Measurements from ENCODE around the gene EDEM1.
"Not testable (repeated sequence)": the region's sequence is repeated elsewhere in the genome, so short reads cannot be mapped to it uniquely, and the experiment has no call there.

Gene EDEM1

DNA sequence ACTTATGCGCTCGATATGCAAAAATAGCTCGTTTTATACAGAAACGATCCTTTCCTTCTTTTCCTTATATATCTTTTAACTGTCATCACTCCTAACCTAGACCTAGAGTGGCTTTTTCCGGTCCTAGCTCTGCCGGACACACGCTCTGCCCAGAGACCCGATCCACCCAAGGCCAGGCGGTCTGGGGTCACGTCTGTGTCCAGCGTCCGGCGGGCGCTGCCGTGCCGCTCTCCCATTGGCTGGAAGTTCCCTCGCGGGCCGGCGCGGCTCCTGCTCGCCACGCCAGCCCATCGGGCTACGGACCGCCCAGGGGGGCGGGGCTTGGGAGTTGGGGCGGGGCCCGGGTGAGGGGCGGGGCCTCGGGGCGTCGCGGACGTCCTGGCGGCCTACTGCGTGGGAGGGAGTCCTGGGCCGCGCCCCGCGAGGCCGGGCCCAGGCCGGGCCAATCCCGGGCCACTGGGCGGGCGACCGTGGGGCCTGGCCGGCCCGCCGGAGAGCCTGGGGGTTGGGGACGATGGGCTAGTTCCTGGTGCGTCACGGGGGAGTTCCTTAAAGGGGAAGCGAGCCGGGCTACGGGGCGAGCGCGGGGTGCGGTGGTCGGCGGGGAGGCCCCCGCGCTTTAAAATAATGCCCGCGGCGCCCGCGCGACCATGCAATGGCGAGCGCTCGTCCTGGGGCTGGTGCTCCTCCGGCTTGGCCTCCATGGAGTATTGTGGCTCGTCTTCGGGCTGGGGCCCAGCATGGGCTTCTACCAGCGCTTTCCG, at the start of gene EDEM1:
EDEM1 (plus strand) TSS at position 552 of the 764 bp plus-strand sequence; CDS start at position 651, 99 bp downstream.
- DNase-seq (ENCODE audit: low read depth) = peak; percentile 59

DNA sequence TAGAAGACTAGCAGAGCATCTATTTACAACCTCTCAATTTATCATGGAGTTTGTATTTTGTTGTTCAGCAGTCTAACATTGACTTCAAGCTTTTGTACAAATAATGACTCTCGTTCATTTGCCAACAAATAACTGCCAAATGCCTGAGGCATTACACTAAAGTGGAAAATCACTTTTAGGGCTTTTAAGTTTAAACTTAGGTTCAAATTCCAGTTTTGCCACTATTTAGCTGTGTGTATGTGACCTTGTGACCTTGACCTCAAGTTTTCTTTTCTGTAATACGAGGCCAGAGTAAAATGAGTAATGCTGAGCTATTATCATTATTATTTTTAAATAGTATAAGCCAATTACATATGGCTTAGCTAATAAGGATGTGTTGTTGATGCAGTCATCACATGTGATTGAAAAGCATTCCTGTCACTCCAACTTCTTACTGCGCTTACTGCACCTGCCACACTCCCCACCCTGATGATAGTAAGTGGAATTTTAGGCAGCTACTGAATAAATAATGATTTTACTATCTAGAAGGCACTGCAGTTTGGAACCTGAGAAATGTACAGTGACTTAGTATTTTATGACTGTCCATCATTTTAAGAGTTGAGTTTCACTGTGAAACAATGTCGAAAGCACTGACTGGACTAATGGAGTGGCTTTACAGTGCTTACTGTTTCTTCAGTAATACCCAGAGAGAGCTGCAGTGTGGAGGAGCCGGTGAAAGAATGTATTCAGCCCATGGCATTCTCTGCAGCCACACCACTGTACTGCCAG, 49.1 kb upstream of the EDEM1 start:
- no peak for DNase-seq (ENCODE audit: low read depth)

DNA sequence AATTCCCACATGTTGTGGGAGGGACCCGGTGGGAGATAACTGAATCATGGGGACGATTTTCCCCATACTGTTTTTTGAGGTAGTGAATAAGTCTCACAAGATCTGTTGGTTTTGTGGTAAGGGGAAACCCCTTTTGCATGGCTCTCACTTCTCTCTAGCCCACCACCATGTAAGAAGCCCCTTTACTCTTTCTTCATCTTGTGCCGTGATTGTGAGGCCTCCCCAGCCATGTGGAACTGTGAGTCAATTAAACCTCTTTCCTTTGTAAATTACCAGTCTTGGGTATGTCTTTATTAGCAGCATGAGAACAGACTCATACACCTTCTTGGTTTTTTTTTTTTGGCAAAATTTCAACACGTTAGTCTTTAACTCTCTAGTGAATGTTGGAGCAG, 47.3 kb upstream of the EDEM1 start:
- DNase-seq (ENCODE audit: low read depth) = no peak

DNA sequence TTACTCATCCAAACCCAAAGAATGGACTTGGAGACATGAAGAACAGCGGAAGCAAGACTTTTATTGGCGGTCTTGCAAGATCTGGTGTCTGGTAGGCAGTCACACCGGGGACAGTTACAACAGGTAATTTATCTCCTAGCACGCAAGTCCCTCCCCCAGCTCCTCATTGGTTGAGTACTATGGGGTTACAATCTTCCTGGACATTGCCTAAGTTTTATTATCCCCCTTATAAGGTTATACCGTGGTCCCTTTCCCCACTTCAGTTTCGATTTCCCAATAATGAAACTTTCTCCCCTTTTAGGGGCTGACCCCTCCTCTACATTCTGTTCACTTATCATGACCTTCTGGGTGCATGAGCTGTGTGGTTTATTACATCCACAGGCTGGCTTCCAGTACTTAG, 46.7 kb upstream of the EDEM1 start:
- DNase-seq (ENCODE audit: low read depth) = no peak

DNA sequence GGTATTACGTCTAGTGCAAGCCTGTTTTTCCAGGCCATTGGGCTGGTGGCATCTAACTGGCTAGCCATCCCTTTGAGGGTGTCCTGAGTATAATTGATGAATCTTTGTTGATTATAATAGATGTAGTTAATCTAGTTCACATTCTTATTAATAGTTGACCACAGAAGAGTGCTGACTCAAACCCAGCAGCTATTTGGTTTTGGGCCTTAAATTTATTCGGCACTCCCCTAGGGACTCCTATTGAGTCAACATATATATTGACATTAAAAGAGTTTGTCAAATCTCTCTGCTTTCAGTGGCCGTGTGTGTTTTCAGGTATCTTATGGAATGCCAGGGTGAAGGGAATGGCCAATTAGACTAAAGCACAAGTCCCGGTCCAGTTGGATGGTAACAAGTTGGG, 45.7 kb upstream of the EDEM1 start:
- DNase-seq (ENCODE audit: low read depth) = no peak

DNA sequence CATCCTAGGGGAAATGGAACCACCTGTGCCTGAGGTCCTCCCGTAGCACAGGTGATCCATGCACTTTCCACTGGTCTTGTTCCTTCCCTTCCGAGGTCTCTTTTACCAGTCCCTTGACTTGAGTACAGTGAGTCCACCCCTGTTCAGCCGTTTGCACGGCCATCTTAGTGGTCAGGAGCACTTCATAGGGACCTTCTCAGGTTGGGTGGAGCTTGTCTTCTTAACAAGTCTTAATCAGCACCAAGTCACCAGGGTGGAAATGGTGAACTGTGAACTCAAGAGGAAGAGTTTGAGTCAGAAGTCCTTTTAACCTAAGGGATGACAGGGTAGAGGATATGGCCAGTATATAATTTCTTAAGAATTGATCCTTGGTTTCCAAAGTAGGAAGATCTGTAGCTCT, 44.0 kb upstream of the EDEM1 start:
- DNase-seq (ENCODE audit: low read depth) = no peak

DNA sequence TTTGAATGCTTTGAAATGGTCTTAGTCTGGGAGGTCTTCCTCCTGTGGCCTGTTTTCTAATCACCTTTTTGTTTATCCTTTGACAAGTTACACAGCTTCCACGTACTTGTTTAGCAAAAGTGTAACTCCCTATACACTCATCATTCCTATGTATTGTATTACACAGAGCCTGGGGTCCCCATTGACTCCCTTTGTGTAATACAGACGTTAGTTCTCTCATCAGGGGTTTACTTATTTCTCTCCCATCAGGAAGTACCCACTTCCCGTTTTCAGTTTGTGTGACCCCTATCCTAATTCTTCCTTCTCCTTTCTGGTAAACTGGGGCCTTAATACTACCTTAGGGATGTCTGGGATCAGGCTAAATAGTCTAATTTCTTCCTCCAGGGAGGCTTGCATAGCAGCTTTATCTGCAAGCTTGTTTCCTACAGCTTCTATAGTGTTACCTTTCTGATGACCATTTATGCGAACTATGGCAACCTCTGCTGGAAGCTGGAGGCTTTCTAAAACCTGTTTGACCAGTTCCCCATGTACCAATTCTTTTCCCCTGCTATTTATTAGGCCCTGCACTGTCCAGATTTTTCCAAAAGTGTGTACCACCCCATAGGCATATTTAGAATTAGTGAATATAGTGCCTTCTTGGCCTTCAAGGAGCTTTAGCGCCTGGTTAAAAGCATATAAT, 43.1 kb upstream of the EDEM1 start:
- DNase-seq (ENCODE audit: low read depth) = no peak

DNA sequence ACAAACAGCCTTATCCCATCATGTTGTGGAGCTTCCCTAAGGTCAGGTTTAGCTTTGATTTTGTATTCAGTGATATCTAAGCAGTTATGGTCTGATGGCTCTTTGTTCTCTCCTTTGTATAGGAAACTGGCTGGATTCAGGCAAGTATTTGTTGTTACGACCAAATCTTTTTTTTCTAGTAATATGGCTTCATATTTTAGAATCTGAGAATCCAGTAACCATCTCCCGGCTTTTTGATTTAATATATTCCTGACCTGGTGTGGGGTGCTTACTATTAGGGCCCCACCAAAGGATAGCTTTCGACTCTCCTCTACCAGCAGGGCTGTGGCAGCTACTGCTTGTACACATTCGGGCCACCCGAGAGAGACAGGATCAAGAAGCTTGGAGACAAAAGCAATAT, 42.4 kb upstream of the EDEM1 start:
- no peak for DNase-seq (ENCODE audit: low read depth)

DNA sequence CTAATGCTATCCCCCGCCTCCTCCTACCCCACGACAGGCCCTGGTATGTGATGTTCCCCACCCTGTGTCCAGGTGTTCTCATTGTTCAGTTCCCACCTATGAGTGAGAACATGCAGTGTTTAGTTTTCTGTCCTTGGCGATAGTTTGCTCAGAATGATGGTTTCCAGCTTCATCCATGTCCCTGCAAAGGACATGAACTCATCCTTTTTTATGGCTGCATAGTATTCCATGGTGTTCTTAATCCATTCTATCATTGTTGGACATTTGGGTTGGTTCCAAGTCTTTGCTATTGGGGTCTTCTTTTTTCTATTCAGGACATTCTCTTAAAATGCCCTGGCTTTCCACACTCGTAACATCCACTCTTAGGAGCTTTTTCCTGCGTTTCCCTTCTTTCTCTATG, 40.4 kb upstream of the EDEM1 start:
- DNase-seq (ENCODE audit: low read depth) = not testable (repeated sequence)

DNA sequence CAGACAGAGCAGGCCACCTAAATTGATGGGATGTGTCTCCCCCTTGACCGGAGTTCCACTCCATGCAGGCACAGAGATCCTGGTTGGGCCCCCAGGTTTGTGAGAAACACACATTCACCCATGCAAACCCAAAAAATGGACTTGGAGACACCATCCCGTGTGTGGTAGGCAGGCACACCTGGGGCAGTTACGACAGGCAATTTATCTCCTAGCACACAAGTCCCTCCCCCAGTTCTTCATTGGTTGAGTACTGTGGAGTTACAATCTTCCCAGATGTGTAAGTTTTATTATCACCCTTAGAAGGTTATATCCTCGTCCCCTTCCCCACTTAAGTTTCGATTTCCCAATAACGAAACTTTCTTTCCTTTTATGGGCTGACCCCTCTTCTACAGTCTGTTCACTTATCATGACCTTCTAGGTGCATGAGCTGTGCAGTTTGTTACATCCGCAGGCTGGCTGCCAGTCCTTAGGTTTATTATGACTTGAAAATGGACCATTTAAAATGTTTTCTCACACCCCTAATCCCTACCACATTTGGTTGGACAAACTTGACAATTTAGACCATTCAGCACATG, 38.1 kb upstream of the EDEM1 start:
- no peak for DNase-seq (ENCODE audit: low read depth)

DNA sequence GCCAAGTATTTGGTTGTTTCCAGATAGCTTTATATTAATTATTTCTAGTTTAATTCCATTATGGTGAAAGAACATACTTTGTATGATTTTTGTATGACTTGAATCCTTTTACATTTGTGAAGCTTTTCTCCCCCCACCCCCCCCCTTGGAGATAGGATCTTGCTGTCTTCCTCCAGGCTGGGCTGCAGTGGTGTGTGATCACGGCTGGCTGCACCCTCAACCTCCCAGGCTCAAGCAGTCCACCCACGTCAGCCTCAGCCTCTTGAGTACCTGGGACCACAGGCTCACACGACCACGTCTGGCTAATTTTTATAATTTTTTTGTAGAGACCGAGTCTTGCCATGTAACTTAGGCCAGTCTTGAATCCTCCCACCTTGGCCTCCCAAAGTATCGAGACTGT, 35.9 kb upstream of the EDEM1 start:
- DNase-seq (ENCODE audit: low read depth) = no peak

DNA sequence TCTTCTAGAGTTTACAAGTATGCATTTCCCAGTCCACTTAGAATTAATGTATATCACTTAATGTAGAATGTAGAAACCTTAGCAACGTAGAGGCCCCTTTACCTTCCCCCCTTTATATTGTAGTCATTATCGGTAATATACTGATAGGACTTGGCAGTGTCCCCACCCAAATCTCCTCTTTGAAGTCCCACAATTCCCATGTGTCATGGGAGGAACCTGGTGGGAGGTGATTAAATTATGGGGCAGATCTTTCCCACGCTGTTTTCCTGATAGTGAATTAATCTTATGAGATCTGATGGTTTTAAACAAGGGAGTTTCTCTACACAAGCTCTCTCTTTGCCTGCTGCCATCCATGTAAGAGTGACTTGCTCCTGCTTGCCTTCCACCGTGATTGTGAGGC, 34.4 kb upstream of the EDEM1 start:
- no peak for DNase-seq (ENCODE audit: low read depth)

DNA sequence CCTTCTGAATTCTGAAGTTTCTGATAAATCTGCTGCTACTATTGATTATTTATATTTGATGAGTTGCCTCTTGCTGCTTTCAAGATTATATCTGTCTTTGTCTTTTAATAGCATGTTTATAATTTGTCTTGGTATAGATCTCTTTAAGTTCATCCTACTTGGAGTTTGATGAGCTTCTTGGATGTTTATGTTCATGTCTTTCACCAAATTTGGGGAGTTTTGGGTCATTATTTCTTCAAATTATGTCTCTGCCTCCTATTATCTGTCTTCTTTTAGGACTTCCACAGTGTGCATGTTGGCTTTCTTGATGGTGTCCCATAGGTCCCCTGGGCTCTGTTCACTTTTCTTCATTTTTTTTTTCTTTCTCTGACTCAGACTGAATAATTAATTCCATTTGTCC, 32.3 kb upstream of the EDEM1 start:
- no peak for DNase-seq (ENCODE audit: low read depth)

DNA sequence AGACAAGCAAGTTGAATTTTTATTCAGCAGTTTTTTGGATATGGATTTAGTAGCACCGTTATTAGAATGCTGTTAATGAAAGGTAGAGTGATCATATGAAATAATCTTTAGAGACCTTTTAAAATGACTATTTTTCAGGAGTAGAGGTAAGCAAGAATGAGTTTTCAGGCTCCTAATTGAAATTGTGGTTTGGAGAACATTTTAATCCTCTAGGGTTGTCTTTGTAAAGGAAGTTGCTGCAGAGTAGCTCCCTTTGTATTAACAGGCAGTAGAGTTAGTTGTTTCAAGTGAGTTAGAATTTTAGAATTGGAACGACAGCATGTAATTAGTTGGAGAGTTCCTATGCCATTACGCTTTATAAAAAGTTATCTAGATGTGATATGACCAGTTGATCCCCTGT, 27.2 kb upstream of the EDEM1 start:
- DNase-seq (ENCODE audit: low read depth) = no peak

DNA sequence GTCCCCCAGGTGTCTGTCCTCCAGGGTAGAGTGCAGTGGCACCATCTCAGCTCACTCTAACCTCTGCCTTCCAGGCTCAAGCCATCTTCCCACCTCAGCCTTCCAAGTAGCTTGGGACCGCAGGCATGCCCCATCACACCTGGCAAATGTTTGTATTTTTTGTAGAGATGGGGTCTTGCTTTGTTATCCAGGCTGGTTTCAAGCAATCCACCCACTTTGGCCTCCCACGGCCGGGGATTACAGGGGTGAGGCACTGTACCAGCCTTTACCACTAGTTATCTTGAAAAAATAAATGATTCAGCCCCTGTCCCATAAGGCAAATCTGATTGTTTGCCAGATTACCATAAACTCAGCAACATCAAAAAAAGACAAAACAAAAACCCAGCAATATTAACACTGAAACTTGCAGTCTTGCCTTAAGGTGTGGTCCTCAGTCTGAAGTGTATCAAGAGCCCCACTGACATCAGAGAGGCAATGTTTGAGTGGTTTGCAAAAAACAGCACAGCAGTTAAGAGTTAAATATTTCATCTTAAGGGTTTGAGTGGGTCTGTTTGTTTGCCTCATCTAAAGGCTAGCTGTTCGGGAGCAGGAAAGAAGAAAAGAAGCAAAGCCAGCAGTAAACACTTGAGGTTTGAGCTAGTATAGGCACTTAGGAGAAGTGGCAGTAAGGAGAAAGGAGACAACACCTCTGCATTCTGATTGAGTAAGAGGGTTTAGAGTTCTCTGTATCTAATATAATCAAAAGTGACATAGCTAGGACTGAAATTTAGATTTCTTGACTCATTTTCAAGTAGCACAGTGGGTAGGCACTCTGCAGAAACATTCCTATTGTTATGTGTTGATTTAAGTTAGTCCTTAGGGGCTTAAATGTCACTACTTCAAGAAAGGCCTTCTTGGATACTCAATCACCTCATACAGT, 26.3 kb upstream of the EDEM1 start:
- no peak for DNase-seq (ENCODE audit: low read depth)

DNA sequence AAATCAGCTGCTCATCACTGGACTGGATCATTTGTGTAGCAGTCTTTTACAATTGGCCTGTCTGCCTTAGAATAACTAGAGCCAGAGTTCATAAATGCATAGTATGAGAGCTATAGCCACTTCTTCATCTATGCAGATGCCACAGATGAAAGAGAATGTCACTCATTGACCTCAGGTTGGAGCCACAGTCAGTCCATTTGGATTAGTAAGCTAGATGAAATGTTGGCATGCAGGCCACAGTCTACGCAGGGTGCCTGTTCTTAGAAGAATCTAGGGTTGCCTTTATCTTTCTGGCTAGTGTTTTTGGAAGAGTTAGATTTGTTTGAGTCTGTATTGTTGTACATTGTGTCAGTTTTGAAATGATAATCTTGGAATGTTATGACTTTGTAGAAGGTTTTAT, 25.4 kb upstream of the EDEM1 start:
- peak; percentile 49 for DNase-seq (ENCODE audit: low read depth)

DNA sequence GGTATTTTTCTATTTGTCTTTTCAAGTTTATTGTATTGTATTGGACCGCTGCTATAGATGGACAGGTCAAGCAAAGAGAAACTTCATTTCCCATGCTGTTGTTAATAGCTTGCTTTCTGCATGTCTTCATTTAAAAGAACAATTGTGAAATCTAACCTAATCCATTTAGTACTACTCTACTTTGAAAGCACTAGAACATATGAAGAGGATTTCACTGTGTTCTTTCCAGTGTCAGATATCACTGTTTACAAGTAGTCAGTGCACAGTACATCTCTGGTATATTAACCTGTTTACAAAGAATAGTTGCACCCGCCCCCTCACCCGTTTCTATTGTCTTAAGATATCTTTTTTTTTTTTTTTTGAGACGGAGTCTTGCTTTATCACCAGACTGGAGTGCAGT, 21.8 kb upstream of the EDEM1 start:
- DNase-seq (ENCODE audit: low read depth) = no peak

DNA sequence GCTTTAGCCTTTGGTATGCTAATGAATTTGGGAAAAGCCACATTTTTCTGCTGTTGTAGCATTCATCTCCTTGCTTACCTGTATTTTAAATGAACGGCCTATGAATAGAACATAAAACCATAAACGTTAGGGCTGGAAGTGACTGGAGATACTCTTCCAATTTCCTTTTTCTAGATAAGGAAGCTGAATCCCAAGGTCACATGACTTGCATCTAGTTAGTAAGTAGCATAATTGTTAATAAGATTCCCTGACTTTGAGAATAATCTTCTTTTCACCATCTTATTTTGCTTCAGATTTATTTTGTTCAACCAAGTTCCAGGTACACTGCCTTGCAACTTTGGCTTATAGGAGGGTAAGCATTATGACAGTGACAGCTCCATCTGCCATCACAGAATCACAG, 20.7 kb upstream of the EDEM1 start:
- DNase-seq (ENCODE audit: low read depth) = no peak

DNA sequence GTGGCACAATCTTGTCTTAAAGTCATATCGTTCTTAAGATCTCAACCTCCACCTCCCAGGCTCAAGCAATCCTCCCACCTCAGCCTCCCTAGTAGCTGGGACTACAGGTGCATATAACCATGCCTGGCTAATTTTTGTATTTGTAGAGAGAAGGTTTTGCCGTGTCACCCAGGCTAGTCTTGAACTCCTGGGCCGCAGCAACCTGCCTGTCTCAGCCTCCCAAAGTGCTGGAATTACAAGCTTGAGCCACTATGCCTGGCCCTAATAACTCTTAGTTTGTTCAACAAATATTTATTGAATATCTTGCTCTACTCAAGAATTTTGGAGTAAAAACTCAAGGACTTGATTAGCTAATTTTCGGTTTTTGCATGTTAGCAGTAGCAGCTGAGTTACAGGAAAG, 19.4 kb upstream of the EDEM1 start:
- no peak for DNase-seq (ENCODE audit: low read depth)

DNA sequence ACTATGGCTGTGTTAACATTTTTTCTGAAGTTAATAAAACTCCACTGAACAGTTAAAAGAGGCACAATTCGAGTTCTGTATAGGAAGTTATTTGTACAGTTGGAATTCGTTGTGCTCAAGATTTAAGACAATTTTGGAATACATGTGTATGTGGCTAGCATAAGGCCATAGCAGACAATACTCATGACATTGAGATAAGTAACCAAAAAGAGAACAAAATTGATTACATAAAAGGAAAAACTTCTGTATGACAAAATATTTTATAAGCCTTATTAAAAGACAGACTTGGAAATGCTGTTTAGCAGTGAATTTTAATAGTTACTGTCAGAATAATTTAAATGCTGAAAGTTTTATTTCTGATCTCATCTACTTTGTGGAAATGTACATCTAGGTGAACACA, 17.7 kb upstream of the EDEM1 start:
- DNase-seq (ENCODE audit: low read depth) = no peak

DNA sequence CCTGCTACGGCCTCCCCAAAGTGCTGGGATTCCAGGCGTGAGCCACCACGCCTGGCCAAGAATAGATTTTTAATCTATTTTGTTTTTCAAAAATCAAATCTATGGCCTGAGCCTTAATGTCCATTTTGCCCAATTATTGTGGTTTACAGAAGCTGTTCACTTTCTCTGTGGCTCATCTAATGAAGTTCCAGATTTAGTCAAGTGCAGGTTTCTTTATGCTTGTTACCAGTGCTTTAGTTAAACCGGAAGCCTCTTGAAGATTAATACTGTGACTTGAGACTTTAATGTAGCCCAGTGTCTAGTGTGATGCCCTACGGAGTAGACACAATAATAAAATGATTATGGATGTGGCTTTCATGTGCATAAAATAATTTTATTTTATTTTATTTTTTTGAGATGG, 16.5 kb upstream of the EDEM1 start:
- no peak for DNase-seq (ENCODE audit: low read depth)

DNA sequence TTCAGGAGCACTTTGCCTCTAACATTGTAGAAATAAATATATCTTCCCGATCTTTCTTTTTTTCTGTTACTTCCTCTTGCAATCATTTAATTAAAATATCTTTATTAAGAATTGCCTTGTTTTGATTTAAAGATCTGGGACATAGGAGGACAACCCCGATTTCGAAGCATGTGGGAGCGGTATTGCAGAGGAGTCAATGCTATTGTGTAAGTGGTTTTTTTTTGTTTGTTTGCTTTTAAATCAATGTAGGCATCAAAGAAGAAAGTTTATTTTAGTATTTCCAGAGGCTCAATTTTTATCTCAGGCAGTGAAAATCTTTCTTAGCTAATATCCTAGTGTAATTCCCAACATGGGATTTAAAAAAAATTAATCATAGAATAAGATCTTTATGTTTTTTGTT, 15.5 kb upstream of the EDEM1 start:
- no peak for DNase-seq (ENCODE audit: low read depth)
